Trophoblast cell (in vitro differentiated cells and primary cell): ENCODE data around the gene DNAJB6.

Source experiments
- DNase-seq, 2 donors: peaks; one replicate each; pipeline ENCODE4 v3.0.0-alpha.2; 2016
- H2AFZ ChIP-seq: 2 replicates; pipeline ENCODE4 v1.6.1; 2013; ENCODE audit warnings: low read length, moderate library complexity, mild to moderate bottlenecking; ENCODE audit not compliant: insufficient read depth, poor library complexity
- H2AK5ac ChIP-seq: 2 replicates; pipeline ENCODE4 v1.6.1; 2013; ENCODE audit warnings: mild to moderate bottlenecking, low read length
- H2BK120ac ChIP-seq: 2 replicates; pipeline ENCODE4 v1.6.1; 2013; ENCODE audit warnings: low read length, mild to moderate bottlenecking, moderate library complexity; ENCODE audit not compliant: insufficient read depth, poor library complexity
- H2BK12ac ChIP-seq: 2 replicates; pipeline ENCODE4 v1.6.1; 2013; ENCODE audit warnings: mild to moderate bottlenecking, low read length, moderate library complexity
- H2BK5ac ChIP-seq: 2 replicates; pipeline ENCODE4 v1.6.1; 2013; ENCODE audit warnings: low read length, low read depth, moderate library complexity, mild to moderate bottlenecking; ENCODE audit not compliant: poor library complexity
- H3K14ac ChIP-seq: 2 replicates; pipeline ENCODE4 v1.6.1; 2013; ENCODE audit warnings: mild to moderate bottlenecking, low read length
- H3K18ac ChIP-seq: 2 replicates; pipeline ENCODE4 v1.6.1; 2013; ENCODE audit warnings: mild to moderate bottlenecking, low read length
- H3K23ac ChIP-seq: 2 replicates; pipeline ENCODE4 v1.6.1; 2013; ENCODE audit warnings: low read length
- H3K27ac ChIP-seq: 2 replicates; pipeline ENCODE4 v1.5.1; 2013; ENCODE audit warnings: low read depth, mild to moderate bottlenecking, inconsistent platforms, low read length, moderate library complexity
- H3K27me3 ChIP-seq: 2 replicates; pipeline ENCODE4 v1.6.1; 2013; ENCODE audit warnings: inconsistent platforms, mild to moderate bottlenecking, low read length, moderate library complexity; ENCODE audit not compliant: insufficient read depth
- H3K36me3 ChIP-seq, 2 experiments: 1 replicate in 1 of 2; 2 replicates in 1 of 2; pipeline ENCODE4 v1.6.1; 2013; ENCODE audit warnings: low read length in 2 of 2, mild to moderate bottlenecking in 2 of 2, moderate library complexity in 1 of 2; ENCODE audit not compliant: insufficient read depth in 2 of 2, control insufficient read depth in 1 of 2
- H3K4ac ChIP-seq: 2 replicates; pipeline ENCODE4 v1.6.1; 2013; ENCODE audit warnings: low read depth, mild to moderate bottlenecking, low read length, moderate library complexity
- H3K4me1 ChIP-seq, 2 experiments: 1 replicate in 1 of 2; 2 replicates in 1 of 2; pipeline ENCODE4 v1.6.1; 2013; ENCODE audit warnings: low read length in 2 of 2, mild to moderate bottlenecking in 2 of 2, moderate library complexity in 1 of 2; ENCODE audit not compliant: insufficient read depth in 2 of 2, control insufficient read depth in 1 of 2
- H3K4me2 ChIP-seq: 2 replicates; pipeline ENCODE4 v1.6.1; 2013; ENCODE audit warnings: inconsistent platforms, mild to moderate bottlenecking, low read length, moderate library complexity
- H3K4me3 ChIP-seq: 2 replicates; pipeline ENCODE4 v1.5.1; 2013; ENCODE audit warnings: mild to moderate bottlenecking, low read depth, low read length, inconsistent platforms
- H3K79me1 ChIP-seq: one replicate; pipeline ENCODE4 v1.6.1; 2013; ENCODE audit warnings: low read length
- H3K79me2 ChIP-seq: 2 replicates; pipeline ENCODE4 v1.6.1; 2013; ENCODE audit warnings: low read length, mild to moderate bottlenecking; ENCODE audit not compliant: control insufficient read depth, insufficient read depth, poor library complexity
- H3K9ac ChIP-seq: 2 replicates; pipeline ENCODE4 v1.6.1; 2013; ENCODE audit warnings: mild to moderate bottlenecking, low read length
- H3K9me3 ChIP-seq: 2 replicates; pipeline ENCODE4 v1.6.1; 2013; ENCODE audit warnings: low read depth, mild to moderate bottlenecking, control low read depth, inconsistent platforms, low read length; ENCODE audit not compliant: insufficient read depth
- H4K12ac ChIP-seq: 2 replicates; pipeline ENCODE4 v1.6.1; 2013; ENCODE audit warnings: low read depth, mild to moderate bottlenecking, low read length, moderate library complexity
- H4K8ac ChIP-seq: 2 replicates; pipeline ENCODE4 v1.6.1; 2013; ENCODE audit warnings: low read depth, mild to moderate bottlenecking, low read length, moderate library complexity
- H4K91ac ChIP-seq: one replicate; pipeline ENCODE4 v1.6.1; 2013; ENCODE audit warnings: low read depth, mild to moderate bottlenecking, low read length, moderate library complexity
- WGBS: extraction: QIAGEN DNeasy Blood & Tissue Kit; methylation state at CpG from one replicate; pipeline ENCODE4 v1.1.7; 2013; ENCODE audit warnings: missing lambda C conversion rate; ENCODE audit not compliant: insufficient read length, insufficient coverage; ENCODE audit errors: extremely low coverage; 5-methylcytosine and 5-hydroxymethylcytosine counted together

Gene DNAJB6

DNA sequence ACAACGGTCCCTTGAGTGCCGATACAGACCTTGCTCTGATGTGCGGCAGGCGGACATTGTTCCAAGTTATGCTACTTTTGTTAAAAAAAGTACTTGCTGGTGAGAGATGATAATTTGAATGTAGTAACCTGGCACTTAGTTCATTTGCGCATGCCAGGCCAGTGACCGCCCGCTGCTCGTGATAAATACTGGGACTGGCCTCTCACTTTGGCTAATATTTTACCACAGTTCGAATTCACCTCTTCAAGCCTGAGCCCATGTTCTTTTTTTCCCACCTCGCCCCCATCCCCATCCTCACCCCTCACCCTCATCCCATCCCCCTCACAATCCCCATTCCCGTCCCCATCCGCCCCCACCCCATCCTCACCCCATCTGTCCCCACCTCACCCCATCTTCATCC, 126.4 kb downstream of the DNAJB6 start:
- H3K4me1 ChIP-seq, result no peaks in the 10 kb centered on the region
- no peaks in the 10 kb centered on the region for H3K9me3 ChIP-seq
- H3K4me2 ChIP-seq, result no peak overlapping the region
- no peak overlapping the region for H3K9ac ChIP-seq
- no peaks in the 10 kb centered on the region for H3K79me2 ChIP-seq
- H3K36me3 ChIP-seq, result no peaks in the 10 kb centered on the region
- H4K8ac ChIP-seq, result no peak overlapping the region
- H3K18ac ChIP-seq, result no peak overlapping the region
- H3K79me1 ChIP-seq, result no peaks in the 10 kb centered on the region
- H3K27me3 ChIP-seq, result no peaks in the 10 kb centered on the region
- no peak overlapping the region for H2BK120ac ChIP-seq
- H4K12ac ChIP-seq, result no peak overlapping the region
- no peak overlapping the region for H2BK5ac ChIP-seq
- H3K4me3 ChIP-seq, result no peak overlapping the region
- 100% methylated on average over 3 of the region's 12 CpGs for WGBS
- no peak overlapping the region for H2AFZ ChIP-seq
- no peak overlapping the region for H2AK5ac ChIP-seq
- H3K27ac ChIP-seq, result no peak overlapping the region
- no peak for DNase-seq
- no peak overlapping the region for H3K23ac ChIP-seq
- no peak overlapping the region for H2BK12ac ChIP-seq
- no peak overlapping the region for H3K14ac ChIP-seq
- H4K91ac ChIP-seq, result no peak overlapping the region
- no peak overlapping the region for H3K4ac ChIP-seq

- Histone ChIP-seq H3K18ac (no peak overlapping the region), H3K4ac (no peak overlapping the region), H3K27me3 (no peaks in the 10 kb centered on the region), H3K4me3 (no peak overlapping the region), H4K91ac (no peak overlapping the region), H3K79me1 (no peaks in the 10 kb centered on the region), H2AFZ (no peak overlapping the region), H4K8ac (no peak overlapping the region), H3K14ac (no peak overlapping the region), H3K36me3 (no peaks in the 10 kb centered on the region), H2AK5ac (no peak overlapping the region), H2BK12ac (no peak overlapping the region), H3K9ac (no peak overlapping the region), H3K27ac (no peak overlapping the region), H3K79me2 (no peaks in the 10 kb centered on the region), H3K23ac (no peak overlapping the region), H3K4me2 (no peak overlapping the region), H4K12ac (no peak overlapping the region), H3K4me1 (no peaks in the 10 kb centered on the region), H2BK5ac (no peak overlapping the region), H2BK120ac (no peak overlapping the region), H3K9me3 (no peaks in the 10 kb centered on the region)
- no peak for DNase-seq
- no CpG with 5 or more reads among the region's 15 CpGs for WGBS
Measured at GRCh38 chr7:157464111-157464970, 127.5 kb downstream of the DNAJB6 start.

DNA sequence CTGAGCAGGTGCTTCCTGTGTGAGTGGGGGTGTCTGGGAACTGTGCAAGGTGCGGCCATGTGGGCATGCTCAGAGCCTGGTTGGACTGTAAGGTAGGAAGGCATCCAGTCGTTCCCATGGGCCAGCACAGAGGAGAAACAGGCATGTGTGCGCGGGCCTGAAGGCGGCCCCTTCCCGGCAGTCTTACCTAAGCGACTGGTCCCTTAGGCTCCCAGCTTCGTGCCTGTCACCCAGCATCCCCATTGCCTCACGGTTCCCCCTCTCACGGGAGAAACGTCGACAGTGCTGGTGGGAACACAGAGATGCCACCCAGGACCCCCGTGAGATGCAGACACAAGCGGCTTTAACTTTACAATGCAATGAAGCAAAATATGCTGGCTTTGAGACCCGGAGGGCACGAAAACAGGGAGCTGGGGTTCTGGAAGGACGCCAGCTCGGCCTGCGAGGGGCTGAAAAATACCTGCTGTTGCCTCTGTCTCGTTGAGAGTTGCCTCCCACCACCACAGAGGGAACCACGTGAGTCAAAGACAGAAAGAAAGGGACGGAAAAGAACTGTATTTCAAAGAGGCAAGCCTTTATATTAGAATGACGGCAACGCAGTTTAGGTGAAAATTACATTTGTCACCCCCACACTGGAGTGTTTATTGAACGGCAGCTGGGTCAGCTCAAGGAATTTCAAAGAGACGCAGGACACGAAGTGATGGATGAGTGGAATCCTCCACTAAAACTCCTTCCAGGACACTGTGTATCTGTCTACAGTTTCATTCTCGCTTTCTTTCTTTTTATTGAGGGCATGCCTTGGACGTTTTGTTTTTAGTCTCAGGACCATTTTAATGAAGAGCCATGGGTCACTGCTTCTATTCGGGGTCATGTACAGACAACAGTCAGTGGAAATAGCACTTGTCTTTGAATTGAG, 128.4 kb downstream of the DNAJB6 start:
- Histone ChIP-seq H3K18ac (no peak overlapping the region), H3K27ac (no peak overlapping the region), H3K4me3 (no peak overlapping the region), H3K9me3 (peaks cover 2% of the 10 kb centered on the region), H2AK5ac (no peak overlapping the region), H3K4me2 (no peak overlapping the region), H3K79me1 (no peaks in the 10 kb centered on the region), H4K12ac (no peak overlapping the region), H4K91ac (no peak overlapping the region), H3K9ac (no peak overlapping the region), H3K4ac (no peak overlapping the region), H3K79me2 (no peaks in the 10 kb centered on the region), H3K27me3 (no peaks in the 10 kb centered on the region), H4K8ac (no peak overlapping the region), H2BK120ac (no peak overlapping the region), H3K14ac (no peak overlapping the region), H3K23ac (no peak overlapping the region), H3K4me1 (no peaks in the 10 kb centered on the region), H2BK5ac (no peak overlapping the region), H2BK12ac (no peak overlapping the region), H3K36me3 (no peaks in the 10 kb centered on the region), H2AFZ (no peak overlapping the region)
- DNase-seq, result no peak
- WGBS, result no CpG with 5 or more reads among the region's 30 CpGs

- DNase-seq, result no peak
- H3K9ac ChIP-seq, result no peak overlapping the region
- H2BK5ac ChIP-seq, result no peak overlapping the region
- no peak overlapping the region for H3K23ac ChIP-seq
- H3K9me3 ChIP-seq, result peaks cover 2% of the 10 kb centered on the region
- H3K14ac ChIP-seq, result no peak overlapping the region
- H4K8ac ChIP-seq, result no peak overlapping the region
- H4K12ac ChIP-seq, result no peak overlapping the region
- no peaks in the 10 kb centered on the region for H3K4me1 ChIP-seq
- no peak overlapping the region for H3K4me3 ChIP-seq
- H3K4me2 ChIP-seq, result no peak overlapping the region
- WGBS, result 100% methylated on average over 3 of the region's 41 CpGs
- no peak overlapping the region for H3K4ac ChIP-seq
- H2BK120ac ChIP-seq, result no peak overlapping the region
- H3K27me3 ChIP-seq, result no peaks in the 10 kb centered on the region
- no peaks in the 10 kb centered on the region for H3K79me2 ChIP-seq
- no peaks in the 10 kb centered on the region for H3K36me3 ChIP-seq
- no peak overlapping the region for H2BK12ac ChIP-seq
- H4K91ac ChIP-seq, result no peak overlapping the region
- H3K27ac ChIP-seq, result no peak overlapping the region
- no peaks in the 10 kb centered on the region for H3K79me1 ChIP-seq
- H2AK5ac ChIP-seq, result no peak overlapping the region
- H3K18ac ChIP-seq, result no peak overlapping the region
- H2AFZ ChIP-seq, result no peak overlapping the region
Measured at GRCh38 chr7:157465891-157466866, 129.4 kb downstream of the DNAJB6 start.
